Dendritic cell treated with granulocyte-macrophage colony-stimulating factor and Interleukin-4, amounts not matched to agents 40 ng/mL and 50 ng/mL, for 4 days (primary cell): ENCODE measurements around the gene PHC3.
A peak's percentile ranks its signal among the peaks of the same experiment; 100 is the strongest.
"Not testable (repeated sequence)": the region's sequence is repeated elsewhere in the genome, so short reads cannot be mapped to it uniquely, and the experiment has no call there.

Experiments
- H3K27ac Mint-ChIP-seq: one replicate; pipeline ENCODE4 v1.8.0; 2022; ENCODE audit warnings: mild to moderate bottlenecking, mixed read lengths
- H3K27me3 Mint-ChIP-seq: one replicate; pipeline ENCODE4 v1.8.0; 2022; ENCODE audit warnings: mild to moderate bottlenecking, mixed read lengths
- H3K36me3 Mint-ChIP-seq: one replicate; pipeline ENCODE4 v1.8.0; 2022; ENCODE audit warnings: low read depth, mixed read lengths
- H3K4me1 Mint-ChIP-seq: one replicate; pipeline ENCODE4 v1.8.0; 2022; ENCODE audit warnings: low read depth, mixed read lengths
- H3K4me3 Mint-ChIP-seq: one replicate; pipeline ENCODE4 v1.8.0; 2022; ENCODE audit warnings: mild to moderate bottlenecking, moderate library complexity, mixed read lengths
- H3K9me3 Mint-ChIP-seq: one replicate; pipeline ENCODE4 v1.8.0; 2022; ENCODE audit warnings: mixed read lengths
- intact Hi-C: fragments of 100-400 bp; cut with micrococcal nuclease; formaldehyde crosslinking; loops from one replicate; pipeline ENCODE4 v1.15.0; 2022

The PHC3 gene, protein sequence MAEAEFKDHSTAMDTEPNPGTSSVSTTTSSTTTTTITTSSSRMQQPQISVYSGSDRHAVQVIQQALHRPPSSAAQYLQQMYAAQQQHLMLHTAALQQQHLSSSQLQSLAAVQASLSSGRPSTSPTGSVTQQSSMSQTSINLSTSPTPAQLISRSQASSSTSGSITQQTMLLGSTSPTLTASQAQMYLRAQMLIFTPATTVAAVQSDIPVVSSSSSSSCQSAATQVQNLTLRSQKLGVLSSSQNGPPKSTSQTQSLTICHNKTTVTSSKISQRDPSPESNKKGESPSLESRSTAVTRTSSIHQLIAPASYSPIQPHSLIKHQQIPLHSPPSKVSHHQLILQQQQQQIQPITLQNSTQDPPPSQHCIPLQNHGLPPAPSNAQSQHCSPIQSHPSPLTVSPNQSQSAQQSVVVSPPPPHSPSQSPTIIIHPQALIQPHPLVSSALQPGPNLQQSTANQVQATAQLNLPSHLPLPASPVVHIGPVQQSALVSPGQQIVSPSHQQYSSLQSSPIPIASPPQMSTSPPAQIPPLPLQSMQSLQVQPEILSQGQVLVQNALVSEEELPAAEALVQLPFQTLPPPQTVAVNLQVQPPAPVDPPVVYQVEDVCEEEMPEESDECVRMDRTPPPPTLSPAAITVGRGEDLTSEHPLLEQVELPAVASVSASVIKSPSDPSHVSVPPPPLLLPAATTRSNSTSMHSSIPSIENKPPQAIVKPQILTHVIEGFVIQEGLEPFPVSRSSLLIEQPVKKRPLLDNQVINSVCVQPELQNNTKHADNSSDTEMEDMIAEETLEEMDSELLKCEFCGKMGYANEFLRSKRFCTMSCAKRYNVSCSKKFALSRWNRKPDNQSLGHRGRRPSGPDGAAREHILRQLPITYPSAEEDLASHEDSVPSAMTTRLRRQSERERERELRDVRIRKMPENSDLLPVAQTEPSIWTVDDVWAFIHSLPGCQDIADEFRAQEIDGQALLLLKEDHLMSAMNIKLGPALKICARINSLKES

DNA sequence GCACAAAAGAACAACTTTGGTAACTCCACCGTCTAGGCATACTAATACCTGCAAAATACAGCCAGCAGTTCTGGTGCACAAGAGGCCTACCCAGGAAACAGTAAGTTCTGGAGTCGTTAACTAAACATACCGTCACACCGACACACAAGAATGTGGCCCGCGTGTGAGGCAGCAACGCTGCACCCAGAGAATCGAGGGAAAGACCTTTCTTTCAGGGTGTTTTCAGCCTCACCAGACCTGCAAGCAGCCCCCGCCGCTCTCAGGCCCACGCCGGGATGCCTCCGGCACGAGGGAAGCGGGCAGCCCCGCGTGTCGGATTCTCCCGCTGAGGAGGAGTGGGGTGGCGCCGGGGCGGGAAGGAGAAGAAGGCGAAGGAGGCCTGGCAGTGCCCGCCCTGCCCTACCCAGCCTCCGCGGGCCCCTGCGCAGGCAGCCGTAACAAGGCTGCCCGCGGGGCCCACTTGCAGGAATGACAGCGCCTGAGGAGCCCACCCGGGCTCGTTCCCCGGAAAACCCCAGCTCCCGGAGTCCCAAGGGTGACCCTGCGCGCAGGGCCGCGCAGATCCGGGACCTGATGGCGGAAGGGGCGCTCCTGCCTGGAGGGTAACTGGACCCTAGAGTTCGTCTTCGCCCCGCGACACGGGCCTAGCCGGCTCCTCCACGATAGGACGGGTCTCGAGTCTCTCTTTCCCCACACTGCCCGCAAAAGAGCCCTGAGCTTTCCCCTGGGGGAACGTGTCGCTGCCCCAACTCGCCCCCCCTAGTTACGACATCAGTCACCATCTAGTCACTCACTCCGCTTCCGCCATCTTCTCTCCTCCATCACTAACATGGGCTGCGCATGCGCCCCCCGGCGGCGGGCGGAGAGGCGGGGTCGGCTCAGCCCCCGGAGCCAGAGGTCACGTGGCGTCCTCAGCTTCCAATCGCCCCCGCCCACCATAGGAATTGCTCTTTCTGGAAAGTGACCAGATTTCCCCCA lies at the start of gene PHC3:
Gene PHC3, minus strand, starts transcription at position 826 of the 978 bp plus-strand sequence. Its CDS starts 18 bp downstream, at position 808.
- Mint-ChIP-seq H3K27me3 (no peaks in the 10 kb centered on the region), H3K4me3 (peak within 1 kb of the TSS; percentile 98), H3K36me3 (peaks cover 39% of the 10 kb centered on the region), H3K27ac (peak within 1 kb of the TSS; percentile 99), H3K4me1 (peaks cover 19% of the 10 kb centered on the region), H3K9me3 (no peaks in the 10 kb centered on the region)
- intact Hi-C loops: loop anchor here (2.0 kb wide), 3 partner anchors 42 to 408 kb away; partner anchors contain the start of genes MYNN and PRKCI

DNA sequence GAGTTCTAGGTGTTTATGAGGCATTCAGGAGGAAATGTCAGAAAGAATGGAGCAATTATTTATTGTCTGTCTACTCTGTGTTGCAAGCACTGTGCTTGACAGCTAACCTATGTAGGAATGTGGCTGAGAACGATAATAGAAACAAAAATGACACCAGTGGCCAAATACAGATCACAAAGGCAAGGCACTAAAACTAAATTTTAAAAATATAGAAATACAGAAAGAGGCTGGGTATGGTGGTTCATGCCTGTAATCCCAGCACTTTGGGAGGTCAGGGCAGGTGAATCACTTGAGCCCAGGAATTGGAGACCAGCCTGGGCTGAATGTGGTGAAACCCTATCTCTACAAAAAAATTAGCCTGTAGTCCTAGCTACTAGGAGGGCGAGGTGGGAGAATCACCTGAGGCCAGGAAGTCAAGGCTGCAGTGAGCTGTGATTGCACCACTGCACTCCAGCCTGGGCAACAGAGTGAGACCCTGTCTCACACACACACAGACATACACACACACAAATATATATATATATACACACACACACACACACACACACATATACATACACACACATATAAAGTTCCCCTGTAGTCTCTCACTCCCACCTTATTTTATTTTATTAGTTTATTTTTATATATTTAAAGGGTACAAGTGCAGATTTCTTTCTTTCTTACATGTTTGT lies 46.7 kb upstream of the PHC3 start:
- Mint-ChIP-seq H3K27ac (no peak overlapping the region), H3K4me3 (no peak overlapping the region), H3K27me3 (no peaks in the 10 kb centered on the region), H3K9me3 (no peaks in the 10 kb centered on the region), H3K4me1 (peaks cover 7% of the 10 kb centered on the region), H3K36me3 (no peaks in the 10 kb centered on the region)
- intact Hi-C loops: no loop called here

DNA sequence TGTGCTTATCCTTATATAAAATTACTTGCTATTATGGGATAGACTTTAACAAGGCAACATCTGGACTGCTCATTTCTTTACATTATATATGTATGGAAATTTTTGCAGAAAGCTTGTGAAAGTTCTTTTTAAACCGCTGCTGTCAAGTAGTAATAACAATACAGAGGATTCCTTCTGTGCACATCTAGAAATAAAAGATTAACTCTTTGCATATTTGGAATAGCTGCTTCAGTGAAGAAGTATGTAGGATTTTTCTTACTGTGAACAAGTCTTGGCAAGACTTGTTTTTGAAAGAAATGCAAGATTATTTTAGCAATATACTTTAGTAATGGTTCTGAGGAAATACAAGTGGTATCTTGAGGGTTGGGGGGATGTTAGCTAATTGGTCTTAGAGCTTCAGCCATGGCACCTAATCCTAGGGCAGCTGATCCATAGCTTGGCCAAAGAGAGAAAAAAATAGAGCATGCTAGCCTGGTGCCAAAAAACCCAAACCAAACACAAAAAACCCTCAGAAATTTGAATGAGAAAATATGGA lies 45.0 kb upstream of the PHC3 start:
- H3K9me3 Mint-ChIP-seq: no peaks in the 10 kb centered on the region
- H3K27me3 Mint-ChIP-seq: no peaks in the 10 kb centered on the region
- no peak overlapping the region for H3K27ac Mint-ChIP-seq
- intact Hi-C loops: no loop called here
- H3K36me3 Mint-ChIP-seq: peaks cover 5% of the 10 kb centered on the region
- peaks cover 11% of the 10 kb centered on the region for H3K4me1 Mint-ChIP-seq
- no peak overlapping the region for H3K4me3 Mint-ChIP-seq

DNA sequence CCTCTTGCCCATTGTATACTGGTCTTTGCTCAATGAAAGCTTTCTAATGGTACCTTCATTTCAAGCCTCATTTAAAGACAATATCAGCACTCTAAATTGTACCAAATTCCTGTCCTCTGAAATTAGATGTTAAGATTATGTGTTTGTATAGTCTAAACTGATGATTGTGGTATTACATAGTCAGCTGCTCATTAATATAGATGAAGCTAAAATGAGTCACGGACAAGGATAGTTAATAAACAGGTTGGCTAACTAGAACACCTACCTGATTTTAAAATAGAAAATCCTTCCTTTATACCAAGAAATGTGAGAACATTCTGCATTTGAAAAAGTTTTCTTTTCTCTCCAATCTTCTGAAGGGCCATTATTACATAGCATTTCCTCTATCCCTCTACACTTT lies 43.6 kb upstream of the PHC3 start:
- Mint-ChIP-seq H3K9me3 (no peaks in the 10 kb centered on the region), H3K4me3 (no peak overlapping the region), H3K27ac (no peak overlapping the region), H3K36me3 (peaks cover 5% of the 10 kb centered on the region), H3K4me1 (peaks cover 11% of the 10 kb centered on the region), H3K27me3 (no peaks in the 10 kb centered on the region)
- intact Hi-C loops: no loop called here

DNA sequence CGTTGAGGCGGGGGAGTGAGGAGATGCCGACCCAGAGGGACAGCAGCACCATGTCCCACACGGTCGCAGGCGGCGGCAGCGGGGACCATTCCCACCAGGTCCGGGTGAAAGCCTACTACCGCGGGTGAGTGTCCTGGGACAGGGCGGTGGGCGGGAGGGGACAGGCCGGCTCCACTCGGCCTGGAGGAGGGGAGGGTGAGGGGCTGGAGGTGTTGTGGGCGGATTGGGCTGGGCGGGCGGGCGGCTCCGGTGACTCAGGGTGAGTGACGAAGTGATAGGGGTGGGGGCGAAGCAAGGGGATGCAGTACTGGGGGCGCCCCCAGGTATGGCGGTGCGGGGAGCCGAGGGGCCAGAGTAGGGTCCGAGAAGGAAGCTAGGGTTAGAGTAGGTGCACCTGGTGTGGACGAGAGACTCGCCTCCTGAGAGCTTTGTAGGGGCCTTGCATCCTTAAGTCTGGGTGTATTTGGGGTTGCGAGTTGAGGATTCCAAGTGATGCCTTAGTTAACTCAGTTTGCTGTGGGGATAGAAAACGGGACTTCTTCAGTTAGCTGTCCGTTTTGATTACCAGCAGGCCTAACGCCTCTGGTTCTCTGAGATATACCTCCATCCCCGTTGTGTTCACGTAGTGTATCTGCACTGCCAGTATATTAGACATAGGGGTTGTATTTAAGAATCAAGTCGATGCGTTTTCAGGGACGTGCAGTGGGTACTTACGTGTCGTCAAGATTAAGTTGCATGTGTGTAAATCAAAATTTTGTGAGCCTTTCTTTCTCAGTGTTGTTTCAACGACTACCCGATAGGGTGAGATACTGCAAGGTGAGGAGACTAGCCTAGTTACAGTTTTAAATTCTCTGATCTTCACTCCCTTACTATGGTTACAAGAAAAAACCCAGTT lies 41.4 kb upstream of the PHC3 start:
- H3K27me3 Mint-ChIP-seq: no peaks in the 10 kb centered on the region

DNA sequence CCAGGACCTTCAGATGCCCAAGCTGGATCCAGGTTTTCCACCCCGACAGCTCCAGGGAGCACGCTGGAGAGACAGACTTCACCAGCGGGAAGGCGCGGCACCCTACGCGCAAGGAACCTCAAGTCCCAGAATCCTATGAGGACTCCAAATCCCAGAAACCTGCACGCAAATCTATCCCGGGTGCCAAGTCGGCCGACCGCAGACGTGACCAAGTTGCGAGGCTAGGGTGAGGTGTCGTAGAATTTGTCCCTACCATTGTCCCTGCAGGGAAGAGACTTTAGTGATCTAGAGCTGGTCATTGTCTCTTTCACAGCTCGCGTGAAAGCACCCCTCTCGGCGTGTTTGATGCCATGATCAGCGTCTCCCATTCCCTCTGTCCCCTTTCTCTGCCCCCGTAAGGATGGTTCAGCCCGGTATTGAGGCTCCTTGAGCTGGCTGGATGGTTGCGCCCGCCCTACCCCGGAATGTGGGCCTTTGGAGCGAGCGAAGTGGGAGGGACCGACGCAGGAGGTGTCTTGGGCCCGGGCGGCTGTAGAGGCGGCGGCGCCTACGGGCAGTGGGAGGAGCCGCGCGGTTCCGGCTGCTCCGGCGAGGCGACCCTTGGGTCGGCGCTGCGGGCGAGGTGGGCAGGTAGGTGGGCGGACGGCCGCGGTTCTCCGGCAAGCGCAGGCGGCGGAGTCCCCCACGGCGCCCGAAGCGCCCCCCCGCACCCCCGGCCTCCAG lies 40.6 kb upstream of the PHC3 start, which contains the start of gene PRKCI:
Gene PRKCI, plus strand, starts transcription at position 501 of the 723 bp plus-strand sequence. CDS start 246 bp downstream, outside the sequence.
- Mint-ChIP-seq H3K4me1 (peaks cover 11% of the 10 kb centered on the region), H3K4me3 (peak within 1 kb of the TSS; percentile 79), H3K36me3 (peaks cover 5% of the 10 kb centered on the region), H3K27me3 (no peaks in the 10 kb centered on the region), H3K27ac (peak within 1 kb of the TSS; percentile 96), H3K9me3 (peaks cover 2% of the 10 kb centered on the region)
- intact Hi-C loops: loop anchor here (2.0 kb wide), 1 partner anchor 41 kb away; the partner anchor contains the start of gene PHC3

More for the DNA sequence above, 41.4 kb upstream of the PHC3 start:
- Mint-ChIP-seq H3K27ac (peak overlapping the region; percentile 96), H3K4me1 (peaks cover 11% of the 10 kb centered on the region), H3K36me3 (peaks cover 5% of the 10 kb centered on the region), H3K4me3 (peak overlapping the region; percentile 79), H3K9me3 (no peaks in the 10 kb centered on the region)
- intact Hi-C loops: loop anchor here (2.0 kb wide), 1 partner anchor 42 kb away; the partner anchor contains the start of gene PHC3

DNA sequence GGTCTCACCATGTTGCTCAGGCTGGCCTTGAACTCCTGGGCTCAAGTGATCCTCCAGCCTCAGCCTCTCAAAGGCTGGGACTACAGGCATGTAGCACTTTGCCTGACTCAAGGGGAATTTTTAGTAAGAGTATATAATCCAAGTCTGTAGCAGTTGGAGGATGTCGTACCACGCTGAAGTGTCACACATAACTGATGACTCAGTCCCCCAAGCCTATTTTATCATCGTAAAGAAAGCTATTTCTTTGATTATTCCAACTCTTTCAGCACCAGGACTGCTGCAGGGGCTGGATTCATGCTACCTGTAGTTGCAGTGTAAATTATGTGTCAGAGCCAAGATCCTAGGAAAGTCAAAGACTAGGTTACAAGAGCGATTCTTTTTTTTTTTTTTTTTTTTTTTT lies 39.3 kb upstream of the PHC3 start:
- peaks cover 9% of the 10 kb centered on the region for H3K9me3 Mint-ChIP-seq
- H3K36me3 Mint-ChIP-seq: peaks cover 5% of the 10 kb centered on the region
- H3K4me3 Mint-ChIP-seq: no peak overlapping the region
- H3K4me1 Mint-ChIP-seq: peaks cover 11% of the 10 kb centered on the region
- H3K27ac Mint-ChIP-seq: no peak overlapping the region
- intact Hi-C loops: no loop called here
- H3K27me3 Mint-ChIP-seq: no peaks in the 10 kb centered on the region

DNA sequence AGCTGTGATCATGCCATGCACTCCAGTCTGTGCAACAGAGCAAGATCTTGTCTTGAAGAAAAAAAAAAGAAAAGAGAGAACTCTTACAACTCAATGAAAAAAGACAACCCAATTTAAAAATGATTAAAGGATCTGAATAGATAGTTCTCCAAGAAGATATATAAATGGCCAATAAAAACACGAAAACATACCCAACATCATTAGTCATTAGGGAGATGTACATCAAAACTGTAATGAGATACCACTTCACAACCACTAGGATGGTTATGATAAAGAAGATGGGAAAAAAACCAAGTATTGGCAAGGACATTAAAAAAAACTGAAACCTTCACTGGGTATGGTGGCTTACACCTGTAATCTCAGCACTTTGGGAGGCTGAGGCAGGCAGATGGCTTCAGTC lies 38.3 kb upstream of the PHC3 start:
- Mint-ChIP-seq H3K27me3 (no peaks in the 10 kb centered on the region), H3K9me3 (peaks cover 9% of the 10 kb centered on the region), H3K4me1 (peaks cover 11% of the 10 kb centered on the region), H3K36me3 (peaks cover 5% of the 10 kb centered on the region), H3K4me3 (no peak overlapping the region), H3K27ac (no peak overlapping the region)
- intact Hi-C loops: no loop called here

DNA sequence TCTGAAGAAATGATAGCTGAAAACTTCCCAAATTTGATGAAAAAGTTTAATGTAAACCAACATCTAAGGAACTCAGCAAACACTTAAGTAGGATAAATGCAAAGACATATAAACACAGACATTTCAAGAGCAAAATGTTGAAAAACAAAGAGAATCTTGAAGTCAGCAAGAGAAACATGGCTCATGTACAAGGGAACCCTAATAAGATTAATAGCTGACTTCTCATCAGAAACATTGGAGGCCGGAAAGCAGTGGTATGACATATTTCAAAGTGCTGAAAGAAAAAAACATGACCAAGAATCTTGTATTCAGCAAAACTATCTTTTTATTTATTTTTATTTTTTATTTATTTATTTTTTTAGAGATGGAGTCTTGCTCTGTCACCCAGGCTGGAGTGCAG lies 30.1 kb upstream of the PHC3 start:
- no peaks in the 10 kb centered on the region for H3K27me3 Mint-ChIP-seq
- no peaks in the 10 kb centered on the region for H3K36me3 Mint-ChIP-seq
- peaks cover 27% of the 10 kb centered on the region for H3K9me3 Mint-ChIP-seq
- H3K27ac Mint-ChIP-seq: no peak overlapping the region
- no peaks in the 10 kb centered on the region for H3K4me1 Mint-ChIP-seq
- no peak overlapping the region for H3K4me3 Mint-ChIP-seq
- intact Hi-C loops: no loop called here

DNA sequence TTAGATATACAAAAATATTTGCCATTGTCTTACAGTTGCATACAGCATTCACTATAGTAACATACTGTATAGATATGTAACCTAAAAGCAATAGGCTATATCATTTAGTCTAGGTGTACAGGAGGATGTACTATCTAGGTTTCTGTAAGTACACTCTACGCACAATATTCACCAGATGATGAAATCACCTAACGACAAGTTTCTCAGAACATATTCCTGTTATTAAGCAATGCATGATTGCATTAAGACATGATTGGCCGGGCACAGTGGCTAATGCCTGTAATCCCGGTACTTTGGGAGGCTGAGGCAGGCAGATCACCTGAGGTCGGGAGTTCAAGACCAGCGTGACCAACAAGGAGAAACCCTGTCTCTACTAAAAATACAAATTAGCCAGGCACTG lies 26.2 kb upstream of the PHC3 start:
- Mint-ChIP-seq H3K27ac (no peak overlapping the region), H3K27me3 (no peaks in the 10 kb centered on the region), H3K4me1 (no peaks in the 10 kb centered on the region), H3K4me3 (no peak overlapping the region), H3K36me3 (no peaks in the 10 kb centered on the region), H3K9me3 (peaks cover 24% of the 10 kb centered on the region)
- intact Hi-C loops: no loop called here

DNA sequence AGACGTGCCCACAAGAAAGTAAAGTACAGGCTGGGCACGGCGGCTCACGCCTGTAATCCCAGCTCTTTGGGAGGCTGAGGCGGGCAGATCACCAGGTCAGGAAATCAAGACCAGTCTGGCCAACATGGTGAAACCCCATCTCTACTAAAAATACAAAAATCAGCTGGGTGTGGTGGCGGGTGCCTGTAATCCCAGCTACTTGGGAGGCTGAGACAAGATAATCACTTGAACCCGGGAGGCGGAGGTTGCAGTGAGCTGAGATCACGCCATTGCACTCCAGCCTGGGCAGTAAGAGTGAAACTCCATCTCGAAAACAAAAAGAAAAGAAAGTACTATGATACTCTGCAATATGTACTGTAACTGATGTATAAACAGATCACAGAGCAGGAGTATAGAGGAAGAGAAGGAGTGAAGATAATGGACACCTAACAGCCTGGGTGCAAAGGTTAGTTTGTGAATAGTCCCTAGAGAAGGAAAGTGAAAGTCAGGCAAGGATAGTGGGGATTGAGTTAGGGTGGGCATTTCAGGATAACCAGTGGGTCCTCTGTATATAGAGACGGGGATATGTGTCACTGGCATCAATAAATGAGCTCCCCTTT lies 24.7 kb upstream of the PHC3 start:
- H3K27me3 Mint-ChIP-seq, intact Hi-C loops, H3K36me3 Mint-ChIP-seq, H3K4me1 Mint-ChIP-seq, H3K27ac Mint-ChIP-seq, H3K4me3 Mint-ChIP-seq: not testable (repeated sequence)
- peaks cover 17% of the 10 kb centered on the region for H3K9me3 Mint-ChIP-seq
